ENCODE data around the gene CFAP90. TPM values are rescaled to one million over a fixed set of nuclear protein-coding genes. Genes with fewer than 3 reads are reported as not detected.

CFAP90 gene
- total RNA-seq, 1 donor from 2014 or later, result not detected

DNA sequence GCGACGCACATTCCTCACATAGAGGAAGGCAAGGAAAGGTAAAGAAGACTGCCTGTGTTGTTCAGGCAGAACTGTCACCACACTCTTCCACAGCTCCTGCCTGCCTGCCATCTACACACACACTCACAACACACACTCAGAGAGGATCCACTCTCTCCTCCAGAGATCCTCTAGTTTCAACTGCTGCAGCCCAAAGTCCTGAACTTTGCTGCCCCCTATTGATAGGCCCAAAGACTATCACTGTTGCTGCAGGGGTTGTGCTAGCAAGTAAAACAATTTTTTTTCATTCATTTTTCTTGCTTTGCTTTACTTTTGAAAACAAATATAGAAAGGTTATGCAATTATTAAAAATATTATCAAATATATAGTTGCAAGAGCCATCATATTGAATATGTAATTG lies 5.9 kb upstream of the CFAP90 start:
- no peak for DNase-seq (ENCODE audit: low read depth)
- H3K4me3 ChIP-seq (ENCODE audit: low read depth, low read length), result no peak overlapping the region
- TF ChIP-seq, protein P1, sequence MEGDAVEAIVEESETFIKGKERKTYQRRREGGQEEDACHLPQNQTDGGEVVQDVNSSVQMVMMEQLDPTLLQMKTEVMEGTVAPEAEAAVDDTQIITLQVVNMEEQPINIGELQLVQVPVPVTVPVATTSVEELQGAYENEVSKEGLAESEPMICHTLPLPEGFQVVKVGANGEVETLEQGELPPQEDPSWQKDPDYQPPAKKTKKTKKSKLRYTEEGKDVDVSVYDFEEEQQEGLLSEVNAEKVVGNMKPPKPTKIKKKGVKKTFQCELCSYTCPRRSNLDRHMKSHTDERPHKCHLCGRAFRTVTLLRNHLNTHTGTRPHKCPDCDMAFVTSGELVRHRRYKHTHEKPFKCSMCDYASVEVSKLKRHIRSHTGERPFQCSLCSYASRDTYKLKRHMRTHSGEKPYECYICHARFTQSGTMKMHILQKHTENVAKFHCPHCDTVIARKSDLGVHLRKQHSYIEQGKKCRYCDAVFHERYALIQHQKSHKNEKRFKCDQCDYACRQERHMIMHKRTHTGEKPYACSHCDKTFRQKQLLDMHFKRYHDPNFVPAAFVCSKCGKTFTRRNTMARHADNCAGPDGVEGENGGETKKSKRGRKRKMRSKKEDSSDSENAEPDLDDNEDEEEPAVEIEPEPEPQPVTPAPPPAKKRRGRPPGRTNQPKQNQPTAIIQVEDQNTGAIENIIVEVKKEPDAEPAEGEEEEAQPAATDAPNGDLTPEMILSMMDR (conservative IDR thresholded peaks at IDR 0.05; ENCODE audit: low read depth, low read length), result peak; percentile 96

DNA sequence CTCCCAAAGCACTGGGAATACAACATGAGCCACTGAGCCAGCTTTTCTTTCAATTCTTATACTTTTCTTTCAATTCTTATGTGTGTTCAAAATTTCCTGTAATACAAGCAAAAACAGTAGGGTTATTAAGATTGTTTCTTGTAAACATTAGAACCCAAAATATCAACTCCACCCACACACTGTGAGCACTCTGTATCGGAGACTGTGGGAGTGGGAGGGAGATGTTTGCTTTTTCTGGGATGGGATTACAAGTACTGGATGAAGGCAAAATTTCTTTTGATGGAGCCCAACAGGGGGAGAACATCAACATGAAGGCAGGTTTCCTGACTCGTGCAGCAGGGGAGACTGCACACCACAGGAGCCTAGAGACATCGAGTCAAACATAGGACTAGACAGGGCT lies 4.7 kb upstream of the CFAP90 start:
- DNase-seq (ENCODE audit: low read depth), result no peak
- TF ChIP-seq, protein P1 (conservative IDR thresholded peaks at IDR 0.05; ENCODE audit: low read depth, low read length), result no peak
- H3K4me3 ChIP-seq (ENCODE audit: low read depth, low read length), result no peak overlapping the region

DNA sequence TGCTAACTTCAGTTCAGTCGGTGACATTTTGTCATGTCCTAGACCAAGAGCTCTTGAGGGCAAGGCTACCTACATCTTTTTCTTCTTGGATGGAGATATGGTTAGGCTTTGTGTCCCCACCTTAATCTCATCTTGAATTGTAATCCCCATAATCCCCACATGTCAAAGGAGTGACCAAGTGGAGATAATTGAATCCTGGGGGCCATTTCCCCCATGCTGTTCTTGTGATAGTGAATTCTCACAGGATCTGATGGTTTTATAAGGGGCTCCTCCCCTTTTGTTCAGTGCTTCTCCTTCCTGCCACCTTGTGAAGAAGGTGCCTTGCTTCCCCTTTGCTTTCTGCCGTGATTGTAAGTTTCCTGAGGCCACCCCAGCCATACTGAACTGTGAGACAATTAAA lies 2.1 kb upstream of the CFAP90 start:
- H3K4me3 ChIP-seq (ENCODE audit: low read depth, low read length), result no peak overlapping the region
- DNase-seq (ENCODE audit: low read depth), result no peak
- TF ChIP-seq, protein P1 (conservative IDR thresholded peaks at IDR 0.05; ENCODE audit: low read depth, low read length), result no peak

DNA sequence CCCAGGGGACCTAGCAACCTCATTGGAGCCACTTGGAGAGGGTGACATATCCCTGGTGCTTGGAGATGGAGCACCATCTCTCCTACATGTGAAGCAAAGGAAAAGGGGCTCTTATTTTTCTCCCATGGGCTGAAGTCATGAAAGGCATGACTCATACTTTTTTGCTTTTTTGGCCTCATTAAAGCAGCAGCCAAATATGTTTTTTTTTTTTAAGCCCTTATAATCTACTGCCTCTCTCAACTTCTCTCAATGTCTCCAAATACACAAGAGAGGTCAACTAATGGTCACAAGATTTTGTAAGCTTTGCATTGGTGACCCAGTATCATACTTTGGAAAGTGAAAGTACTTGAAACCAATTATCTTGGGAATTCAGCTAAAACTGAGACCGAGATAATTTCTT lies 1.6 kb upstream of the CFAP90 start:
- TF ChIP-seq, protein P1 (conservative IDR thresholded peaks at IDR 0.05; ENCODE audit: low read depth, low read length), result no peak
- DNase-seq (ENCODE audit: low read depth), result no peak
- H3K4me3 ChIP-seq (ENCODE audit: low read depth, low read length), result no peak overlapping the region

DNA sequence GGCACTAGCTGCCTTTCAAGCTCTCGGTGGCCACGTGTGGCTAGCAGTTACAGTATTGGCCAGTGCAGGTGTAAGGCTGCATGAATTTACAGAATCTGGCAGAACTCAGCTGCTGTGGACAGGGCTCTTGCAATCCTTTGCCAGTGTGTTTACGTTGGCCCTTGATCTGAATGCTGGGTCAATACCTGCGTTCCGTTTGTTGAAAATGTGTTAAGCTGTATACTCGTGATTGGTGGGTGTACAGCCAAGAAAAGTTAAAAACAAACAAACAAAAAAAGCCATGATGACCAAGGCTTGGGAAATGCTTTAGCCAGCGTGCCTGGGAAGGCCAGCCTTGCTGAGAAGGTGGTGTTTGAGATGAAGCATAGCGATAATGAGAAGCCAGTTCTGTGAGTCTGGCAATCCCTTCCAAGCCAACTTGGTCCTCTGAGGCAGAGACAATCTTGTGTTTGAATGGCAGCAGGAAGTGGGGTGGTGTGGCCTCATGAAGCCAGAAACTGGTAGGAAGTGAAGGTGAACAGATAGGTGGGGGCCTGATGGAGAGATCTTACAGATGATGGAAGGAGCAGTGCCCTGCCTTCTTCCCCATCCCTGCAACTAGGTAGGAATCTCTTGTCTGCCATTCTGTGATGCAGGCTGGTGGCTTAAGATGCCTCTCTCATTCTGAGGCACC lies 820 bp upstream of the CFAP90 start:
- DNase-seq (ENCODE audit: low read depth), result no peak
- TF ChIP-seq, protein P1 (conservative IDR thresholded peaks at IDR 0.05; ENCODE audit: low read depth, low read length), result no peak
- H3K4me3 ChIP-seq (ENCODE audit: low read depth, low read length), result no peak overlapping the region

DNA sequence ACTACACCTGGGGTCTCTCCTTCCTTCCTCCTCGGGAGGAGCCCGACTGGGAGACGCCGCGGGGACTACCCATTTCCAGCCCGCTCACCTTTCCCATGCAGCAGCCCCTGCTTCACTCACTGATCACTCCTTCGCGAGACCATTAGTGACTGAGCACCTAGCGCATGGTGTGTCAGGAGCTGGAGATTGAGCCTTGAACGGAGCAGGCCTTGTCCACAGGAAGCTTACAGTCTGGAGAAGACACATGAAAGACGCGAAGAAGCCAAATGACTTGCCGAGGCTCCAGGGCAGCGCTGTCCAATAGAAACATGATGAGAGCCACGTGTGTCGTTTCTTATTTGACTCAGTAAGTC lies 283 bp upstream of the CFAP90 start:
- TF ChIP-seq, protein P1 (conservative IDR thresholded peaks at IDR 0.05; ENCODE audit: low read depth, low read length), result no peak
- DNase-seq (ENCODE audit: low read depth), result no peak
- peak overlapping the region; percentile 59 for H3K4me3 ChIP-seq (ENCODE audit: low read depth, low read length)

DNA sequence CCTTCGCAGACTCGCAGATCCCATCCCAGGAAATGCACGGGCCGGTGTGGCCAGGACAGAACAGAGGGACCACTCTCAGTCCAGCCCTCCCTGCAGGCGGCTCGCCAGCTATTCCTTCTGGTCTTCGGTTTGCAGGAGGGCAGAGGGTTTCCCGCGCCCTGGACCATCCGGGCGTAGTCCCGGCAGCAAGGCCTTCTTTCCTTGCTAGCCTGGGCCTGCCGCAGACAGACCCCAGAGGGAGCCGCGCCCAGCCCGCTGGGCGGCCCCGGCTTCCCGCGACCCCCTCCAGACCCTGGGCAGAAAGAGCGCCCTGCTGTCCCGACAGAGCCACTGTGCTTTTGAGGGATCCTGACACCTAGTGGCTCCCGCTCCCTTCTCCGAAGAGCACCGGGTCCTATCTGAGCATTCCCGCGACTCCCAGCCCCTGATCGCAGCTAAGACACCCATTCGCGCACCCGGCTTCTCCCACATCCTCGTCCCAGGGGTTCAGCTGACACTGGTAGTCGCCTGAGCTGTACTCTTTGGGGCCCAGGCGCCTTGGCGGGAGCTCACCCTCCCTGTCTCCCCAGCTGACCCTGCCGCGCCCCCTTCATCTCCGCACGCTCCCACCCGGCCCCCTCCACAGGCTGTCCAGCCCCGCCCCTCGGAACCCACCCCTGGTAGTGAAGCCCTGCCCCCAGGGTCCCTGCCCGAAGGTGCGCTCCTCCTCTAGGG lies 1.1 kb downstream of the CFAP90 start:
- TF ChIP-seq, protein P1 (conservative IDR thresholded peaks at IDR 0.05; ENCODE audit: low read depth, low read length), result peak; percentile 35
- no peak for DNase-seq (ENCODE audit: low read depth)
- peak overlapping the region; percentile 46 for H3K4me3 ChIP-seq (ENCODE audit: low read depth, low read length)

Measured in epithelial cell of proximal tubule (primary cell).